H9 (cell line): Measurements from ENCODE around the gene CDH22. TPM values are rescaled to one million over a fixed set of nuclear protein-coding genes. Genes with fewer than 3 reads are reported as not detected.

Experiments used
- DNase-seq: peaks from one replicate; pipeline ENCODE4 v3.0.0-alpha.2; 2017
- H2AFZ ChIP-seq: one replicate; pipeline ENCODE4 v1.6.1; 2013; ENCODE audit warnings: mild to moderate bottlenecking, low read length, control low read depth, moderate library complexity
- H2AK5ac ChIP-seq: 2 replicates; pipeline ENCODE4 v1.6.1; 2013; ENCODE audit warnings: low read length, control low read depth, mixed read lengths; ENCODE audit not compliant: insufficient read length
- H2BK120ac ChIP-seq: one replicate; pipeline ENCODE4 v1.6.1; 2013; ENCODE audit warnings: low read depth, mild to moderate bottlenecking, low read length, control low read depth, inconsistent platforms; ENCODE audit not compliant: poor library complexity, severe bottlenecking
- H2BK12ac ChIP-seq: 2 replicates; pipeline ENCODE4 v1.6.1; 2013; ENCODE audit warnings: low read length, control low read depth, mixed read lengths, low read depth; ENCODE audit not compliant: insufficient read length
- H2BK15ac ChIP-seq: 2 replicates; pipeline ENCODE4 v1.6.1; 2013; ENCODE audit warnings: low read depth, low read length, control low read depth
- H2BK20ac ChIP-seq: one replicate; pipeline ENCODE4 v1.6.1; 2013; ENCODE audit warnings: low read depth, mild to moderate bottlenecking, low read length, control low read depth, inconsistent platforms; ENCODE audit not compliant: poor library complexity, severe bottlenecking
- H2BK5ac ChIP-seq: 2 replicates; pipeline ENCODE4 v1.6.1; 2013; ENCODE audit warnings: low read length, control low read depth, mixed read lengths; ENCODE audit not compliant: insufficient read length
- H3K14ac ChIP-seq: 2 replicates; pipeline ENCODE4 v1.6.1; 2013; ENCODE audit warnings: low read length, control low read depth; ENCODE audit not compliant: insufficient read depth
- H3K18ac ChIP-seq: 2 replicates; pipeline ENCODE4 v1.6.1; 2013; ENCODE audit warnings: low read depth, mild to moderate bottlenecking, mixed read lengths, low read length, control low read depth; ENCODE audit not compliant: insufficient read length
- H3K23ac ChIP-seq: 2 replicates; pipeline ENCODE4 v1.6.1; 2013; ENCODE audit warnings: low read length, control low read depth, mixed read lengths, low read depth; ENCODE audit not compliant: insufficient read length
- H3K23me2 ChIP-seq: 2 replicates; pipeline ENCODE4 v1.6.1; 2013; ENCODE audit warnings: low read depth, mild to moderate bottlenecking, mixed read lengths, low read length, control low read depth; ENCODE audit not compliant: insufficient read length, poor library complexity, severe bottlenecking
- H3K27ac ChIP-seq: 2 replicates; pipeline ENCODE4 v1.5.1; 2013; ENCODE audit warnings: low read length, control low read depth, mixed read lengths, low read depth; ENCODE audit not compliant: insufficient read length
- H3K27me3 ChIP-seq: 2 replicates; pipeline ENCODE4 v1.6.1; 2013; ENCODE audit warnings: low read length, control low read depth, inconsistent platforms; ENCODE audit not compliant: insufficient read depth
- H3K4ac ChIP-seq: 2 replicates; pipeline ENCODE4 v1.6.1; 2013; ENCODE audit warnings: low read depth, mild to moderate bottlenecking, control low read depth, inconsistent platforms, low read length, moderate library complexity
- H3K4me1 ChIP-seq: 2 replicates; pipeline ENCODE4 v1.6.1; 2013; ENCODE audit warnings: low read length, control low read depth, inconsistent platforms; ENCODE audit not compliant: insufficient read depth
- H3K4me2 ChIP-seq: 2 replicates; pipeline ENCODE4 v1.6.1; 2013; ENCODE audit warnings: low read length, control low read depth, mixed read lengths; ENCODE audit not compliant: insufficient read length, insufficient read depth
- H3K56ac ChIP-seq: 2 replicates; pipeline ENCODE4 v1.6.1; 2013; ENCODE audit warnings: low read depth, mild to moderate bottlenecking, mixed read lengths, low read length, control low read depth; ENCODE audit not compliant: insufficient read length
- H3K79me1 ChIP-seq: 2 replicates; pipeline ENCODE4 v1.6.1; 2013; ENCODE audit warnings: low read depth, mild to moderate bottlenecking, moderate library complexity, low read length, control low read depth, inconsistent platforms; ENCODE audit not compliant: insufficient read depth, poor library complexity, severe bottlenecking
- H3K79me2 ChIP-seq: 2 replicates; pipeline ENCODE4 v1.6.1; 2013; ENCODE audit warnings: low read length, control low read depth, inconsistent platforms; ENCODE audit not compliant: insufficient read depth
- H3K9ac ChIP-seq: 2 replicates; pipeline ENCODE4 v1.6.1; 2013; ENCODE audit warnings: low read length, control low read depth, mixed read lengths; ENCODE audit not compliant: insufficient read length; ENCODE audit errors: extremely low read depth
- H3K9me3 ChIP-seq: one replicate; pipeline ENCODE4 v1.6.1; 2013; ENCODE audit warnings: low read depth, low read length, inconsistent platforms; ENCODE audit not compliant: control insufficient read depth
- H3T11ph ChIP-seq: one replicate; pipeline ENCODE4 v1.6.1; 2013; ENCODE audit warnings: mild to moderate bottlenecking, low read length, control low read depth, inconsistent platforms
- H4K20me1 ChIP-seq: one replicate; pipeline ENCODE4 v1.6.1; 2013; ENCODE audit not compliant: control insufficient read depth, insufficient read length, insufficient read depth
- H4K5ac ChIP-seq: 2 replicates; pipeline ENCODE4 v1.6.1; 2013; ENCODE audit warnings: low read depth, mild to moderate bottlenecking, mixed read lengths, low read length, control low read depth; ENCODE audit not compliant: insufficient read length
- H4K8ac ChIP-seq: replicated peaks from 2 replicates; pipeline ENCODE4 v1.6.1; 2013; ENCODE audit warnings: low read length, control low read depth, mixed read lengths, low read depth; ENCODE audit not compliant: insufficient read length
- H4K91ac ChIP-seq: 2 replicates; pipeline ENCODE4 v1.6.1; 2013; ENCODE audit warnings: low read depth, mild to moderate bottlenecking, moderate library complexity, mixed read lengths, low read length, control low read depth; ENCODE audit not compliant: insufficient read length
- H3K27ac Mint-ChIP-seq, 3 experiments: 2 replicates in 2 of 3; 3 replicates in 1 of 3; pipeline ENCODE4 v1.8.0; 2020 to 2021; ENCODE audit warnings: mixed read lengths in 3 of 3, mild to moderate bottlenecking in 1 of 3, moderate library complexity in 1 of 3
- H3K27me3 Mint-ChIP-seq: 2 replicates; pipeline ENCODE4 v1.8.0; 2021; ENCODE audit warnings: low read depth, mild to moderate bottlenecking, moderate library complexity, mixed read lengths
- H3K36me3 Mint-ChIP-seq, 3 experiments: 2 replicates in 2 of 3; 3 replicates in 1 of 3; pipeline ENCODE4 v1.8.0; 2020 to 2021; ENCODE audit warnings: low read depth in 3 of 3, mixed read lengths in 3 of 3; ENCODE audit not compliant: insufficient read depth in 1 of 3
- H3K4me1 Mint-ChIP-seq, 2 experiments: 2 replicates each; pipeline ENCODE4 v1.8.0; 2020; ENCODE audit warnings: mixed read lengths in 2 of 2
- H3K4me3 Mint-ChIP-seq, 2 experiments: 2 replicates in 1 of 2; 3 replicates in 1 of 2; pipeline ENCODE4 v1.8.0; 2020 to 2021; ENCODE audit warnings: mild to moderate bottlenecking in 2 of 2, mixed read lengths in 2 of 2, moderate library complexity in 1 of 2
- H3K9me3 Mint-ChIP-seq, 2 experiments: 2 replicates in 1 of 2; 3 replicates in 1 of 2; pipeline ENCODE4 v1.8.0; 2020; ENCODE audit warnings: mild to moderate bottlenecking in 2 of 2, mixed read lengths in 2 of 2, moderate library complexity in 1 of 2
- CTCF ChIP-seq: fragments of 200-600 bp; sonication (generic); conservative IDR thresholded peaks from 3 replicates; pipeline ENCODE4 v1.8.0; 2021; ENCODE audit warnings: antibody characterized with exemption, mild to moderate bottlenecking
- WGBS: extraction: QIAGEN DNeasy Blood & Tissue Kit; methylation state at CpG from one replicate; pipeline ENCODE4 v1.1.7; 2013; ENCODE audit warnings: missing lambda C conversion rate, low lambda C conversion rate, mixed read lengths; ENCODE audit not compliant: insufficient read length; ENCODE audit errors: extremely low coverage; 5-methylcytosine and 5-hydroxymethylcytosine counted together
- total RNA-seq: library from RNA; stranded (reverse); gene quantifications from 2 replicates; pipeline ENCODE4 v1.2.1, GENCODE V29; 2021

The CDH22 gene
- total RNA-seq, 1 experiment from 2014 or later = not detected

GRCh38 chr20:46196990-46197389 is 111.3 kb downstream of the CDH22 start:
- no peak overlapping the region for H4K5ac ChIP-seq
- H3K79me1 ChIP-seq = no peaks in the 10 kb centered on the region
- H3K27ac ChIP-seq = no peak overlapping the region
- H3K14ac ChIP-seq = no peak overlapping the region
- no peak overlapping the region for H3K4ac ChIP-seq
- Mint-ChIP-seq H3K27me3 (peaks cover 12% of the 10 kb centered on the region), H3K4me3 (no peak overlapping the region), H3K27ac (no peak overlapping the region), H3K36me3 (no peaks in the 10 kb centered on the region), H3K9me3 (no peaks in the 10 kb centered on the region; a peak in 1 of 5 replicates), H3K4me1 (peaks cover 12 to 47% of the 10 kb centered on the region in 2 experiments)
- H2BK5ac ChIP-seq = no peak overlapping the region
- no peaks in the 10 kb centered on the region for H4K20me1 ChIP-seq
- DNase-seq = no peak
- H3K27me3 ChIP-seq = no peaks in the 10 kb centered on the region; the same call in 1 of the 2 replicates
- no peak overlapping the region for H3K18ac ChIP-seq
- no peak overlapping the region for H2BK120ac ChIP-seq
- H2BK20ac ChIP-seq = no peak overlapping the region
- H2AFZ ChIP-seq = no peak overlapping the region
- no CpG with 5 or more reads among the region's 3 CpGs for WGBS
- no peak overlapping the region for H2BK12ac ChIP-seq
- no peak overlapping the region for H2BK15ac ChIP-seq
- no peak overlapping the region for H3K4me2 ChIP-seq
- H3K23ac ChIP-seq = no peak overlapping the region
- H2AK5ac ChIP-seq = no peak overlapping the region
- no peak for TF ChIP-seq CTCF
- H4K91ac ChIP-seq = no peak overlapping the region
- H3K79me2 ChIP-seq = no peaks in the 10 kb centered on the region
- no peaks in the 10 kb centered on the region for H3K23me2 ChIP-seq
- H3T11ph ChIP-seq = no peak overlapping the region
- no peak overlapping the region for H4K8ac ChIP-seq
- no peak overlapping the region for H3K9ac ChIP-seq
- H3K56ac ChIP-seq = no peak overlapping the region
- H3K4me1 ChIP-seq = peaks cover 4% of the 10 kb centered on the region; the same call in 1 of the 2 replicates
- no peaks in the 10 kb centered on the region for H3K9me3 ChIP-seq
